Jurkat, Clone E6-1 (cell line): ENCODE data around the gene SGMS1. TPM values are rescaled to one million over a fixed set of nuclear protein-coding genes. Genes with fewer than 3 reads are reported as not detected.
A peak's percentile ranks its signal among the peaks of the same experiment; 100 is the strongest.
"Not testable (repeated sequence)": the region's sequence is repeated elsewhere in the genome, so short reads cannot be mapped to it uniquely, and the experiment has no call there.

ENCODE experiments used
- DNase-seq: peaks from one replicate; pipeline ENCODE4 v3.0.0-alpha.2; 2011; ENCODE audit warnings: low read depth, low spot score
- H3K4me3 ChIP-seq: 2 replicates; pipeline ENCODE4 v1.5.1; 2011; ENCODE audit warnings: mild to moderate bottlenecking, low read length, control low read depth, moderate library complexity
- polyA plus RNA-seq: library from polyadenylated mRNA; unstranded; fragments of >200 nt; gene quantifications from one replicate; pipeline ENCODE4 v1.2.1, GENCODE V29; 2012; ENCODE audit warnings: missing spikeins; ENCODE audit not compliant: insufficient read length, insufficient read depth

The SGMS1 gene
- polyA plus RNA-seq = 5.1 TPM

DNA sequence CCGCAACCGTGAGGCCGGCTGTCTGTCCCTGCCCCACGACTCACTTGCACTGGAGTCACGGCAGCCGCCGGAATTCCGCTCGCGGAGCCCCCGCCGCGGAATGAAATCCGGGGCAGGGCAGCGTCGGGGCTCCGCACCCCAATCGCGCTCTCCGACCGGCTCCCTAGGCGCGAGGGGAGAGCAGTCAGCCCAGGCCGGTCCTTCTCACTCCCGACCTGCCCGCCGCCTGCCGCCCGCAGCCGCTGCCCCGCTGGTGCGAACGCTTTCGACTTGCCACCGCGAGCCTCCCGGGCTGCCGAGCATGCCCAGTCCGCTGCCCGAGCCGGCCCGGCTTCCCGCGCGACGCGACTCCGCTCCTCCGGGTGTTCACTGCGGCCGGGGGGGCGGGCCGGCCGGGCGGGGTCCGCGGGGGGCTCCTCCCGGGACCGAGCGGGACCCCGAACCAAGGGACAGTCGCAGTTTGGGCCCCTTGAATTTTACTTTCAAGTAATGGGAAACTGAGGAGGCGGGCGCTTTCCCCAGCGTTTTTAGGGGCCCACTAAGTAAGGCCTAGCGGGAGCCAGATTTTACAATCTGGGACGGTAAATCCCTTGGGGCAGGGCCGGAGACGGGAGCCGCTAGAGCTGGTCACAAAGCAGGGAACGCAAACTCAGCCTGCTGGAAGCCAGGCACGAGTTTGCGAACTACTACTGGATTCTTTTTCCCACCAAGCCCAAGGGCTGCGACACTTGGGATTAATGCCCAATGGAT is at the start of gene SGMS1:
SGMS1 (minus strand) TSS at position 294 of the 750 bp plus-strand sequence. CDS start 279,842 bp downstream, outside the sequence.
- peak within 1 kb of the TSS; percentile 83 for H3K4me3 ChIP-seq

DNA sequence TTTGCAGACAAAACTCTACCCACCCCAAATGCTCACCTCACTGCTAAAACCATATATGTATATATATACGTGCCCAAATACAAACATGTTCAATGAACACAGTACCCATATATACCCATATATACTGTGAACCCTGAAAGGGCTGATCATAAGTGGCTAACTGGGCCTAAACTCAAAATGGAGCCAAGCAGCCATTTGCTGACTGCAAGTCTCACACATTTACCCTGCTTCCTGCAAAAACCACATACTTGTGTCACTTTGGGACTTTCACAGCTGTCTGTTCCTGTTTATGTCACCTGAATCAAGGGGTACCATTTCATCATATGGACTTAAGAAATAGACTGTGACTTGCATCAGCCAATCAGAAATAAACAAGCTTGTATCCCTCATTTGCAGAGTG is 48.4 kb upstream of the SGMS1 start:
- peak; percentile 48 for DNase-seq
- H3K4me3 ChIP-seq = not testable (repeated sequence)

More for the DNA sequence above, at the start of gene SGMS1:
- peak; percentile 61 for DNase-seq

DNA sequence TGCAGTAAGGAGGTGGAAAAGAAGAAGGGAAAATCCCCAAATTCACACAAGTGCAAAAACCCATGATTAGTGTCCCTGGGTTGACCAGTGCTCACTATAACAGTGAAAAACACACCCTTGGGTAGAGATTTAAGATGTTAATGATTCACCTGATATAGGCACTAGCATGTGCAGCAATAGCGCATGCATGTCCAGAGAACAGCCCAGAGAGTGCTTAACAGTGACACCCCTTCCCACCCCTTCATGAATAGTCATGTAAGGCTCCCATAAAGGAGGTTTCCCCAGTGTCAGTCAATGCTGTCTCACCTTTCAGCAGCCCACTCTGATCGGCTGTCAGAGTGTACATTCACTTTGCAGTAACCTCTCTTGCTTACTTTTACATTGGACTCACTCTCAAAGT is 47.9 kb upstream of the SGMS1 start:
- DNase-seq = not testable (repeated sequence)

DNA sequence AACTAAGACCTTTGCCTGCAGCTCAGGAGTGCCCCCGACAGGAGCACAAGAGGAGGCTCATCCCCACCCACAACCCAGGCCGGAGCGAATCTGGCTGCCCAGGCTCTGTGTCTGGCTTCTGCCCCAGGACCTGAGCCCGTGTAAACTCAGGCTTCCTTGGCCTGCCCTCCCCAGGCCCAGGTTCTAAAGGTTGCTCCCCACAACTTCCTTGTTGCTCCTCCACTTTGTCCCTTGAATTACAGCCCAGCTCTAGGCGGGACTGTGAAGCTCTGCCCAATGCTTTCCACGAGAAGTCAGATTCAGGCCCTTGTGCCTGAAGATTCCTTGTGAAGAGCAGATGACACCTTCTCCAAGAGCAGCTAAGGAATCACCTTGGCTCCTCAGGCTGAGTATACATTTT is 46.2 kb upstream of the SGMS1 start:
- not testable (repeated sequence) for H3K4me3 ChIP-seq, DNase-seq

More for the DNA sequence above, 47.9 kb upstream of the SGMS1 start:
- H3K4me3 ChIP-seq = not testable (repeated sequence)

DNA sequence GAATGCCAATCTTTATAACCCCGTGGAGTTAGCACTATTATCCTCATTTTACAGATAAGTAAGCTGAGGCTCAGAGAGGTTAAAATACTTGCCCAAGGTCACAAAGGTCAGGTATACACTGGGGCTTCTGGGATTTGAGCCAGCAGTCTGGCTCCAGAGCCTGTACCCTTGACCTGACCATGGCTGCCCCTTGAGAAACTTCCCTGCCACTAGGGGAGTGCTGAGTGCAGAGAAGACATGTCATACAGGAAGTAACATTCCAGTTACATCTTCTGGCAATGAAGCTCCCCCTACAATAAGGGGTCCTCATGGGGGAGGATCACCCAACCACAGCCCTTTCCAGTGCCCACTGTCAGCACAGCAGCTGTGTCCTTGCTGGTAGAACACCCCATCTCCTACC is 43.6 kb upstream of the SGMS1 start:
- H3K4me3 ChIP-seq, DNase-seq: not testable (repeated sequence)

DNA sequence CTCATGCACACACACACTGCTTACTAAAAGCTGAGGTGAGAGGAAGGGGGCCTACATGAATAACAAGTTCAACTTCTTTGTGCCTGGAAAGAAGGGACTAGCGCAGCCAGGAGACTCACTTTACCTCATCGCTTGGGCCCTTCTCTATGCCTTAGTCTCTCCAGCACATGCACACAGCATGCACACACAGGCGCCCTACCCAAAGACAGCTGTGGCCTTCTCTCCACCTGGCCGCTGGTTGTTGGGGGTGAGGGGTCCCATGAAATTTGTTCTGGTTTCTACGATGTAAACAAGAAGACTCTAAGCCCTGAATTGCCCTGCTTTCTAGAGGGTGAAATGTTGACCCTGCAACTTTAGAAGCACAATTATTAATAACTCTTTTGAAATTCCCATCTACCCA is 38.7 kb upstream of the SGMS1 start:
- H3K4me3 ChIP-seq, DNase-seq: not testable (repeated sequence)

DNA sequence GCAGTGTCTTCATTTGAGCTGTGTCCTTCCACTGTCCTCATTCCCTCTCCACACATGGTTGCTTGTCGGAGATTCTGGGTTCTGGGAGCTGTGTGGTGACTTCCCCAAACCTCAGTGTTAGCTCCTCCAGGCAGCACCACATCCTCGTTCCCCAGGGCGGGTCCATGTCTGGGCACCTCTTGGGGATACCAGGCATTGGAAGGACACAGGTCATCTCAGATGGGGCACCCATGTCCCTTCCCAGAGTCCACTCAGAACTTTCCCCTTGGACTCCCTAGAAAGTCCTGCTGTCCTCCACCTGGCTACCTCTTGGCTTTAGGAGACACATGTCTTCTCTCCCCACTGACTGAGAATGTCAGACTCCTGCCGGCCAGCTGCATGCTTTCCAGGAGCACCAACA is 37.8 kb upstream of the SGMS1 start:
- not testable (repeated sequence) for H3K4me3 ChIP-seq, DNase-seq

DNA sequence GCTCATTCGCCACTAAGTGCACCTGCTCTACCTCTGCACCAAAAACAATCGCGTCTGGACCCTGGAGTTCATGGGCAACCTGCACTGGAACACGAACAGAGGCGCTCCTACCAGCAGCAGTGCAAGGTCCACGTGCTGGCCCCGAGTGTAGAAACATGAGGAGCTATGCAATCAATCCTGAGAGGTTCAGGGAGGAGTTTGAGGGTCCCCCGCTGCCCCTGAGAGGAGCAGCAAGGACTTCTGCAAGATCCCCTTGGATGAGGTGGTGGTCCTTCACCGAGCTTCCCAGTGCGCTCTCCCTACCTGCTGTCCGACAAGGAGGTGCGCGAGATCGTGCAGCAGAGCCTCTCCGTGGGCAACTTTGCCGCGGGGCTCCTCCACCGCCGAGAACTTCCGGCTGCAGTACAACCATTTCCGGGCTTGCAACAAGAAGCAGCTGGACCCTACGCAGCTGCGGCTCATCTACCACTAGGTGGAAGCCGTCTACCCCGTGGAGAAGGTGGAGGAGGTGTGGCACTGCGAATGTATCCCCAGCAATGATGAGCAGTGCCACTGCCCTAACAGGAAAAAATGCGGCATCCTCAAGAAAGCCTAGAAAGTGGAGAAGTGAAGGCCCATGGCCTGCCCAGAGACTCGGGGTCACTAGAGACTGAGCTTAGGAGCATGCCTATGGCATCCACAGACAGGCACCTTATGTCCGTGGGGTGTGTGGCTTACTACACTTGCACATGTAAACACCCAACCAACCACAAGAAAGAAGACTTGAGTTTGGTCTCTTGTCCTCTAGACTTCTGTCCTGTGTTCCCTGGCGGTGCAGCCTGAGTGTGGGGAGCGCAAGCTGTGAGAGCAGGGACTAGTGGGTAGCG is 36.3 kb upstream of the SGMS1 start:
- peak overlapping the region; percentile 60 for H3K4me3 ChIP-seq
- peak; percentile 55 for DNase-seq

DNA sequence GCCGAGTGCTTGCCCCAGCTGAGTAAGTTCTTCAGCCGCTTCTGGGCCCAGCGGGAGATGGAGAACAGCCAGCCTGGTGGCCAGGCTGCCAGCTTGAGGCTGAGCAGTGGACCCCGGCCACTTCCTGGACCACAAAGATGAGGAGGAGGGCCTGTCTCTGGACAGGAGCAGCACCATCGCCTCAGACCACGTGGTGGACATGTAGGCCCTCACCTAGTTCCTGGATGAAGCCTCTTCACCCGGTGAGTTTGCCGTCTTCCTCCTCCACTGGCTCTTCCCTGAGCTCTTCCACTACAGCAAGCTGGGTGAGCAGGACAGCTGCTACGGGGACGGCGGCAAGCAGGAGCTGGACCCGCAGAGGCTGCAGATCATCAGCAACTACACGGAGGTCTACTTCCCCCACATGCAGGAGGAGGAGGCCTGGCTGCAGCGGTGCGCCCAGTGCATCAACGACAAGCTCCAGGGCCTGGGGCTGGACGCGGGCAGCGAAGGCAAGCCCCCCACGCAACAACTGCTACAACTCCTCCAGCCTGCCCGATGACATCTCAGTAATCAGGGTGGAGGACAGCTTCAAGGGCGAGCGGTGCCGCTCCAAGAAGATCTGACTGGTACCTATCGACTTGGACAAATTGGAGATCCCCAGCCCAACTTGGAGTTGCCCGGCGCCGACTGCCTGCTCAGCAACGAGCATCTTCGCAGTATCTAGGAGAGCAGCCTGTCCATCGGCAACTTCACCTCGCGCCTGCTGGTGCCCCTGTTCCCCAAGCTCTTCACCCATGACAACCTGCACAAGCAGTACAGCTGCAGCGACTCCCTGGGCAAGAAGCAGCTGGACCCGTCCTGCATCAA is 35.5 kb upstream of the SGMS1 start:
- peak overlapping the region; percentile 60 for H3K4me3 ChIP-seq
- DNase-seq = not testable (repeated sequence)

DNA sequence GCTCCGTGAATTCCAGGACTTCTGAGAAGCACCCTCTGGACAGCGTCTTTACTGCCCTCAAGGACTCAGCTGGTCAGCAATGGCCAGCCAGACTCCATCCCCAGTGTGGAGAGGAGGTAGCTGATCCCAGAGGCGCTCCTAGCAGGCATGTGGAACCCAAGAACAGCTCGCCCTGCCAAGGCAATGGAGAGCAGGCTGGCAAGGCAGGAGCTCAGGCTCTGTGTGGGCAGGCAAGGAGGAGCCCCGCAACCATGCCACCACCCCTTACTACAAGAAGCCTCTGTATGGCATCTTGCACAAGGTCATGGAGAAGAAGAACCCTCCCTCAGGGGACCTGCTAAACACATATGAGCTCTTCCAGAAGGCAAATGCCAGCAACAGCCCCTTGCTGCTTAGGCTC is 34.4 kb upstream of the SGMS1 start:
- DNase-seq = no peak
- H3K4me3 ChIP-seq = no peak overlapping the region

DNA sequence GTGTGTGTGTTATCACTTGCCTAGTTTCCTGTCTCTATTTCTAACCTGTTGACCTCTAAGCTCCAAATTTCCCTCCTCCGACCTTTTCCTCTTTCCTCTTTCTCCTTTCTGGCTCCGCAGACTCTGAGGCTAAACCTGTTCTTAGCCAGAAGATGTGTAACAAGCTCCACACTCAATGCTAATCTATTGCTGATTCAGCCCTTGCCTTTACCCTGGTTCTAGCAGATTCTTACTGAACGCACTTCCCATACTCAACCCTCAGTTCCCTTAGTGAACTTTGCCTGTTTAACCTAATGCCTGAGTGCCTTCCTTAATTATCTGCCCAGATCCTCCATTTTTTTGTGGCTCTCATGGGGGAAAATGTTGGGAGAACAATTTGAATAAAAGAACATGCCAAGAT is 30.0 kb upstream of the SGMS1 start:
- DNase-seq = no peak
- no peak overlapping the region for H3K4me3 ChIP-seq

DNA sequence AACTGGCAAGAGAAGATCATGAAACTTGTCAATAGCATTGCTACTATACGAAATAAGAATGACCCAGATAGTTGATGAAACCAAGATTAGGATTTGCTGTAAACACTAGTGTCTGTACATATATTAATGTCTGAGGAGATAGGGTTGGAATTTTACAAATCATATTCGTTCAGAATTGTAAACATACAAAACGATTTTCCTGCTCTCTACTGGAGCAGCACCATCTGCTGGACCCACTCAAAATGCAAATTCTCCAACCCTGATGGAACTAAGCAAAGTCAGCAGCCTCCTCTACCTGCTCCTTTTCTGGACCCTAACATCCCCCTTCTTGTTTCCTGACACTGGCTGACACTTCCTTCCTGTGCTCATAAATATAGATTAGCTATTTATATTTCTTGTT is 29.4 kb upstream of the SGMS1 start:
- no peak overlapping the region for H3K4me3 ChIP-seq
- no peak for DNase-seq

DNA sequence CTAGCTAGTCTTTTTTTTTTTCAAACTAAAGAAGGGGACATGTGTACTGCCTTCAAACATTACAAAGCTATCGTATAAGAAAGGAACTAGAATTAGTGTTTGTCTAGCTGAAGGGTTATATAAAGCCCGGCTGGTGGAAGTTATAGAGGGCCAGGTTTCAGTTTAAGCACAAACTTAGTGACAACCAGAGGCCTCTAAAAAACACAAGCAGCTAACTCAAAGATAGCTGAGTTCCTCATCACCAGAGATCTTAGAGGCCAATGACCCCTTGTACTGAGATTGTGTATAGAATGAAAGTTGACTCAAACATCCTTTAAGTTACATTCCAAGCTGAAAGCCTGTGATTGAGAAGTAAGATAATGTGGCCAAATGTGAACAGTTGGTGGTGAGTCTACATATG is 28.1 kb upstream of the SGMS1 start:
- H3K4me3 ChIP-seq = no peak overlapping the region
- no peak for DNase-seq

DNA sequence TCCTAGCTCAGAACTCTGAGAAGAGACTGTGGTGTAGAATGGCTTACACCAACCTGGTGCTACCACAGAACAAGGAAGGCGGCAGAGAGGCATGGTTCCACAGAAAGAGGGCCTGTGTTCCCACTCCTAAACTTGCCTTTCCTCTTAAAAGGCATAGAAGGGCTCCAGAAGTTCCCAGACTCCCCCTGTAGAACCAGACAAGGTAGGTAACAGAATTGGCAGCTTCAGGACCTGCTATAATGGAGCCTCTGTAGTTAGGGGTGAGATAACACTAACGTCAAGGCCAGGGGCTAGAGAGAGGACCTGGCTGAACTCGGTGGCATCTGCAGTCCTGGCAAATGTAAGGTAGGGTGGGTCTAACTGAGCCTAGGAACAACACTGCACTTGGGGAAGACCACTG is 26.7 kb upstream of the SGMS1 start:
- H3K4me3 ChIP-seq = no peak overlapping the region
- DNase-seq = no peak

DNA sequence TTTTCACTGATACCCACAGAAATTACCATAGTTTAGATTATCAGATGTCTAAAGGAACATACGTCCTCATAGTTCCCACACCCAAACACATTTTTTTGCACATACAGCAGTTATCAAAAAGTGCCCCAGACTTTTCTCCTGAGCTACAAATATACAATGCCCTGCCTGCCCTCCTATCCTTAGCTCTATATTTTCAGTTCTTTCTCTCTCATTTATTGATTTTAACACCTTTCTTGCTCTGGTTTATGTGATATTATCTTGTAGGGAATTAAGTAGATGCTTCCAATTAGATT is 25.1 kb upstream of the SGMS1 start:
- no peak for DNase-seq
- no peak overlapping the region for H3K4me3 ChIP-seq

DNA sequence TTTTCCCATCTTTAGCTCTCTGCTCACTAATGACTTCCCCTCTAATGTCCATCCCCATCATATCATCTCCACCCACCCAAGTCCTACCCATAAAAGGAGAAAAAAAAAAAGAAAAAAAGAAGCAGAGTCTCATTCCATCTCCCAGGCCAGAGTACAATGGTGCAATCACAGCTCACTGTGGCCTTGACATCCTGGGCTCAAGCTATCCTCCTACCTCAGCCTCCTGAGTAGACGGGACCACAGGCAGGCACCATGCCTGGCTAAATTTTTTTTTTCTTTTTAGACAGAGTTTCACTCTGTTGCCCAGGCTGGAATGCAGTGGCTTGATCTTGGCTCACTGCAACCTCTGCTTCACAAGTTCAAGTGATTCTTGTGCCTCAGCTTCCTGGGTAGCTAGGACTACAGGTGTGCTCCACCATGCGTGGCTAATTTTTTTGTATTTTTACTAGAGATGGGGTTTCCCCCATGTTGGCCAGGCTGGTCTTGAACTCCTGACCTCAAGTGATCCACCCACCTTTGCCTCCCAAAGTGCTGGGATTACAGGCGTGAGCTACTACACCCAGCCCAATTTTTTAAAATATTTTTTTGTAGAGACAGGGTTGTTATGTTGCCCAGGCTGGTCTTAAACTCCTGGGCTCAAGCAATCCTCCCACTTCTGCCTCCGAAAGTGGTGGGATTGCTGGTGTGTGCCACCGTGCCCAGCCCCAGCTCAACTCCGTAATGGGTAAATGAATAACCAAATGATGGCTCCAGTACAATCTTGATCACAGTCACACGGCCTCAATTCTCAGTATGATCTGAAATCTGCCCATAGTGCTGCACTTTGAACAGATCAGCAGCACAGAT is 24.6 kb upstream of the SGMS1 start:
- no peak for DNase-seq
- no peak overlapping the region for H3K4me3 ChIP-seq

DNA sequence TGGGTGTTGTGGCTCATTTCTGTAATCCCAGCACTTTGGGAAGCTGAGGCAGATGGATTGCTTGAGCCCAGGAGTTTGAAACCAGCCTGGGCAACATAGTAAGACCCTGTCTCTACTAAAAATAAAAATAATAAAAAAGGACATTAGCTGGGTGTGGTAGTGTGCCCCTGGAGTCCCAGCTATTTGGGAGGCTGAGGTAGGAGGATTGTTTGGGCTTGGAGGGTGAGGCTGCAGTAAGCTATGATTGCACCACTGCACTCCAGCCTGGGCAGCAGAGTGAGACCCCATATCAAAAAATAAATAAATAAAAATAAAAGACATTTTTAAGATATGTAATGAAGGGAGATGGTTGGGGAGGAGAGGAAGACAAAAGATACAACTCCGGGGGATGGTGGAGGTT is 23.6 kb upstream of the SGMS1 start:
- DNase-seq, H3K4me3 ChIP-seq: not testable (repeated sequence)

DNA sequence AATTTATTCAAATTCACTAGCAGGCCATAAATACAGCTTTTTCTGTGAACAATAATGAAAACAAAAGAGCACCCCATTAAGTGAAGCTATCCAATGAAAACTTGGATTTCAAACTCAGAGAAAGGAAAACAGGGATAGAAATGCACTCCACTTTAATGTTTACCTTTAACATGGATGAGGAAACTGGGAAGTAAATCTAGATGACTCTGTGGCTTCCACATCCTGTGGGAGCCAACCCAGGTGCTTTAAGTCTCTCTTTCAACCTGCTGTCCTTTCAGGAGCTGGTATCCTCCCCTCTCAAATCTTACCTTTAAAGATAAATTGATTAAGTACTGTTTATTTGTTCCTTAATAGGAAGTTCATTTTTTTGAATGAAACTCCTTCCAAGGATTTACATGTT is 21.5 kb upstream of the SGMS1 start:
- no peak for DNase-seq

DNA sequence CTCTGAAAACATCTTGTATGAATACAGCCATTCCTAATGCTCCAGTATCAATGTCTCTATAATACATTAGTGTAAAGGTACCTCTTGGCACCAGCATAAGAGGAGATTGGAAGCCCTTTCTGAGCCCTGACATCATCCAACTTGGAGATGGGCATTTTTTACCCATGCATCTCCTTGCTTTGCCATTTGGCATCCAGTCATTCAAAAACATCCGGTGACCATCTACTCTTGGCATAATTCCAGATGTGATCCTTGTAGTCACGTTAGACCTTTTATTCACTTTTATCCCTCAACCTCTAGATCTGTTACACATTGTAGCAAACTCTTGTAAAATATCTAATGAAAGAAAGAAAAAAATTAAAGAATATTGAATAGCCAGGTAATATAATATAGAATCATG is 17.9 kb upstream of the SGMS1 start:
- no peak for DNase-seq

More for the DNA sequence above, 21.5 kb upstream of the SGMS1 start:
- H3K4me3 ChIP-seq = no peak overlapping the region

More for the DNA sequence above, 17.9 kb upstream of the SGMS1 start:
- no peak overlapping the region for H3K4me3 ChIP-seq
